Activated CD4-positive, alpha-beta T cell treated with anti-CD3 and anti-CD28 coated beads, Interleukin-2, amount 50 U/mL, for 1 hour (primary cell): ENCODE results near the gene LMLN.
"Not testable (repeated sequence)": the region's sequence is repeated elsewhere in the genome, so short reads cannot be mapped to it uniquely, and the experiment has no call there.

Experiments used
- DNase-seq: peaks from one replicate; pipeline ENCODE4 v3.0.0-alpha.2; 2020

The LMLN gene

DNA sequence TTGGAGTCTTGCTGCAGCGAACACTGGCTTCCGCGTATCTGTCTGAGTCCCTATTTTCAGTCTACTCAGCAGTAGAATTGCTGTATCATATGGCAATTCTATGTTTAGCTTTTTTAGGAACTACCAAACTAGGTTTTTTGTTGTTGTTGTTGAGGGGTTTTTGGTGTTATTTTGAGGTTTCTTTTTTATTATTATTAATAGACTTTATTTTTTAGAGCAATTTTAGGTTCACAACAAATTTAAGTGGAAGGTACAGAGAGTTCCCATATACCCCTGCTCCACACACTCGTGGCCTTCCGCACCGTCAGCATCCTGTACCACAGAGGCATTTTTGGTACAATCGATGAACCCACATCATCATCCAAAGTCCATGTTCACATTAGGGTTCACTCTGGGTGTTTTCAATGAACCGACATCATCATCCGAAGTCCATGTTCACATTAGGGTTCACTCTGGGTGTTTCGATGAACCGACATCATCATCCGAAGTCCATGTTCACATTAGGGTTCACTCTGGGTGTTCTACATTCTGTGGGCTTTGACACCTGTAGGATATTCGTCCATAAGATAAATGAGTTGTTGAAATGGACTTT lies 67.9 kb downstream of the LMLN start:
- no peak for DNase-seq

DNA sequence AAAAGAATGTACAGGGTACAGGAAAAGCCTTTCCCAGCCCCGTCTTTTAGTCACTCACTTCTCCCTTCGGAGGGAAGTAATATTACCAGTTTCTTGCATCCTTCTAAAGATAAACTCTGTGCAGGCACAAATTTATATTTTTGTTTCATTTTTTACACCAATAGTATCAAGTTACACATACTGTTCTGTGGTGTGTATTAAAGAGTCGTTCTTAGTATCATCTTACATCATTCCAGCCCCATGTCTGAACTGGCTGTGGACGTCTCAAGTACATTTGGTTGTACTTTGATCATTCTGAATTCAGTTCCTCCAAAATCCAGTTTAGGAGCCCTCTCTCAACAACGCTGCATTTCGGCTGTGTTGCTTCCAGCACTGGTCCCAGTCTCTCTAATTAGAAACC lies 68.7 kb downstream of the LMLN start:
- no peak for DNase-seq

DNA sequence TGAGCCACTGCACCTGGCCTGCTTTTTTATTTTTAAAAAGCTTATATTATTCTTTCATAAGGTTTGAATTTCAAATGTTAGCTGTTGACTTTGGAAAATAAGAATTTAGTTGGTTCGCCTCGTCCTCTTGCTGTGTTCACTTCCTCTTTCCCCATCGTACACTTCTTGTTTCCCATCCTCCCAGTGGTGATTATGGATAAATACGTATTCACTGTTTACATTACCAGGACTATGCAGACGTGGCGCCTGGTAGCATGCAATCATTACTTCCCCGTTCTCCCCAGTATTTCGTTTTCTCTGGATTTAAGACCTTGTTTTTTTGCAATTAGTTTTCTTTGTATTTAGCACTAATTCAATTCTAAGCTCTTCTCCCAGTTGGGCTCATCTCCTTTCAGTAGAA lies 70.1 kb downstream of the LMLN start:
- DNase-seq, result no peak

DNA sequence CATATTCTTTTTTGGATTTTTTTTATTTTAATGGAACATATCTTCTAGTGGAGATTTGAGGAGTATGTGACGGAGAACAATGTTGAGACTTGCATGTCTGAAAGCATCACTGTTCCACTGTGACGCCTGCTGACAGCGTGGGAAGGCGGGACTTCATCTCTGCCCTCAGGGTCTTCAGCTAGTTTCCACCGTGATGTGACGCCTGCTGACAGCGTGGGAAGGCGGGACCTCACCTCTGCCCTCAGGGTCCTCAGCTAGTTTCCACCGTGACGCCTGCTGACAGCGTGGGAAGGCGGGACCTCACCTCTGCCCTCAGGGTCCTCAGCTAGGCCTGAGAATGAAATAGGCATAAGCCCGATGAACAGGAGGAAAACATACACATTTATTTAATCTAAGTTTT lies 70.7 kb downstream of the LMLN start:
- DNase-seq, result no peak

DNA sequence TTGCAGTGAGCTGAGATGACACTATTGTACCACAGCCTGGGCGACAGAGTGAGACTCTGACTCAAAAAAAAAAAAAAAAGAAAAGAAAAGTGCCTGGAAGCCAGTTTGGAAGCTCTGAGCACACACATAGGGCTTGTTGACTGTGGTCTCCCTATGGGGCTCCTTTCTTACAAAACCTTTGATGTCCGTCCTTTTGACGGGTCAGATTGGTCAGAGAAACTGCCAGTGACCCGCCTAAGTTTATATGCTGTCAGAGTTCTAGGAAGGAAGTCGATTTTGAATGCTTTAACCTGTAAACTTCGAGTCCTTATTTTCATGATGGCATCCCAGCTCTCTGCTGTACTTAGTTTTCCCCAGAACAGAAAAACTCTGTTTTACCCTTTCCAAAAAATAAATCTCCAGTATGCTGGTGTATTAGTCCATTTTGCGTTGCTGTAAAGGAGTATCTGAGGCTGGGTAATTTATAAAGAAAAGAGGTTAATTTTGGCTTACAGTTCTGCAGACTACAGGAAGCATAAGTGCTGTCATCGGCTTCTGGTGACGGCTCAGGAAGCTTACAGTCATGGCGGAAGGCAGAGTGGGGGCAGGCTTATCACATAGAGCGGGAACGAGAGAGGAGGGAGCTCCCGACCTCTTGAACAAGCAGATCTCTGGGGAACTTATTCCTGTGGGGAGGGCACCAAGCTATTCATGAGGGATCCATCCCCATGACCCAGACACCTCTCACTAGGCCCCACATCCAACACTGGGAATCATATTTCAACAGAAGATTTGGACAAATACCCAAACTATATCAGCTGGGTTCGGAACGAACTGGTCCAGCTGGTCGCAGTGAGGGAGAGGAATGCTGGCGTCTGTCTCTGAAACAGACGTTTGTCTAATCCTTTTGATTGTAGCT lies 72.3 kb downstream of the LMLN start:
- DNase-seq, result no peak

DNA sequence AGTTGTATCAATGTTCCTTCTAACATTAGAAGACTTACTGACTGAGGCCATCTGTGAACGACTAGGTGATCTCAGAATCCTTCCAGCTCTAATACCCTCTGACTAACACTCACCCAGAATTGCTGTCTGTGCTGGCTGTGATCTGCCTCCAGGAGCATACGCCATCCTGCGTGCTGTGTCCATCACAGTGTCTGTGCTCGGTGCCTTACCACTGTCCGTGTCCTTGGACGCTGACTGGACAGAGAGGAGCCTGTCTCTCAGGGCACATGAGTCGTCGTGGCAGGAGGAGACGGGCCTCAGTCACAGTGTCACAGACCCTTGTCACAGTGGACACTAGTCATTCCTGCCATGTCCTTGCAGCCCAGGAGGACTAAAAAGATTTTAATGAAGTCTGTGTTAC lies 83.1 kb downstream of the LMLN start:
- DNase-seq, result no peak

DNA sequence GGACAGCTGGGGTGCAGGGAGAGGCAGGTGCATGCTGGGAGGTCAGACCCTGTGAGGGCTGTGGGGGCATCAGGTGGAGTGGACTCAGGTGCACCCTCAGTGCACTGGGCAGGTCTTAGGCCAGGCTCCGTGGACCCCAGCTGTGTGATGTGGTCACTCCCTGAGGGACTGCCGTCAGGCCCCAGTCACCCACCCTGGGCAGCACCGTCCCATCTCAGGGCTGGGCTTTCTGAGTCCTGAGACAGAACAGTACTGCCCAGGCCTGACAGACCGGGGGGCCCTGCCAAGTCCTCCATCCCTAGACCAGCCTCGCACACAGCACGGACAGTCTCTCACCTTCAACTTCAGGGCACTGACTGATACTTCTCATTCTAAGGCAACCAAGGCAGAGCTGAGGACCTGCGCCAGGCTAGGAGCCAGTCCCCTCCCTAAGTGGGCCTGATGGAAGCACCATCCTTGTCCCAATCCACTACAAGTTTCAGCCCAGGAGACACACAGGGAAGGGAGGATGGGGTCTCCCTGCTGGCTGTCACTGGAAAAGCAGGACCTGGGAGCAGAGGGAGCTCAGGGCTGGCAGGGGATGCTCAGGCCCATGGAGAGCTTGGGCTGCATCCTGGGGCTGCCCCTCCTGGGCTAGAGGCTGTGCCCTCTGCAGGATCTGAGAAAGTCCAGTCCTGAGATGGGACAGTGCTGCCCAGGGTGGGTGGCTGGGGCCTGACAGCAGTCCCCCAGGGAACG lies 86.3 kb downstream of the LMLN start:
- no peak for DNase-seq

DNA sequence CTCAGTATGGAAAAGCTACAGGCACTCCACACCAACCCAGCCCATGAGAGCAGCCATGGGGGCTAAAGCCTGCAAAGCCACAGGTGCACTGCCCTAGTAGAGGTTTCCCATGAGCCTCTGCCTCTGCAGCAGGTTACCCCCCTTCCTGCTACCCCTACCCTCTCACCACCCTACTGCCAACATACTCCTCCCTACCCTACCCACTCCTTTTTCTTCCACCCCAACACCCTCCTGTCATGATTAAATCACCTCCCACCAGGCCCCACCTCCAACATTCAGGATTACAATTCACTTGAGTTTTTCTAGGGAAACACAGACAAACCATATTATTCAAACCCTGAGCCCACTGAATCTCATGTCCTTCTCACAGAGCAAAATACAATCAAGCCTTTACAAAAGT lies 88.4 kb downstream of the LMLN start:
- DNase-seq, result no peak

DNA sequence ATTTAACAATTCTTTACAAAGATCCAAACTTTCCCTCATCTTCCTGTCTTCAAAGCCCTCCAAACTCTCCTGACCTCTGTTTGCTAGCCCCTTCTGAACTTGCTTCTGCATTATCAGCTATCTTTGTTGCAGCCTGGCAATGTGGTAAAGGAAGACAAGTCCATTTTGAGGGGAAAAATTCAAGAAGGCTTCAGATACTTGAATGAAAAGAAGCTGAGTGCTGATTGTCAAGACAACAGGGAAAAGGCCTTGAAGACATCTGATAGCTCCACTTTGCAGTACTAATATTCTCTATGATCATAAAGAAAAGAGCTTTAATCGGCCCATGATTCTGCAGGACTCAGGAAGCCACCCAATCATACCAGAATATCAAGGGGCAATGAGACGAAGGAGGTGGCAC lies 91.8 kb downstream of the LMLN start:
- no peak for DNase-seq

DNA sequence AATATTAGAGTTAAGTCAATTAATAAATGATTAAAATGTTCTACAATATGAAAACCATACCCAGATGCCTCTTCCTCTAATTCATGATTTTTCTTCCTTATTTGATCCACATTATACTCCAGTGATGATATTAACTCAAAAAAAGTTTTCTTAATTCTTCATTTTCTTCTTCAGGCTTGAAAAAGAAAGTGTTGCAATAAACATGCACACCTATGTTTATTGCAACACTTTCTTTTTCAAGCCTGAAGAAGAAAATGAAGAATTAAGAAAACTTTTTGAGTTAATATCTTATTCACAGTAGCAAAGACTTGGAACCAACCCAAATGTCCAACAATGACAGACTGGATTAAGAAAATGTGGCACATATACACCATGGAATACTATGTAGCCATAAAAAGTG lies 93.4 kb downstream of the LMLN start:
- not testable (repeated sequence) for DNase-seq

DNA sequence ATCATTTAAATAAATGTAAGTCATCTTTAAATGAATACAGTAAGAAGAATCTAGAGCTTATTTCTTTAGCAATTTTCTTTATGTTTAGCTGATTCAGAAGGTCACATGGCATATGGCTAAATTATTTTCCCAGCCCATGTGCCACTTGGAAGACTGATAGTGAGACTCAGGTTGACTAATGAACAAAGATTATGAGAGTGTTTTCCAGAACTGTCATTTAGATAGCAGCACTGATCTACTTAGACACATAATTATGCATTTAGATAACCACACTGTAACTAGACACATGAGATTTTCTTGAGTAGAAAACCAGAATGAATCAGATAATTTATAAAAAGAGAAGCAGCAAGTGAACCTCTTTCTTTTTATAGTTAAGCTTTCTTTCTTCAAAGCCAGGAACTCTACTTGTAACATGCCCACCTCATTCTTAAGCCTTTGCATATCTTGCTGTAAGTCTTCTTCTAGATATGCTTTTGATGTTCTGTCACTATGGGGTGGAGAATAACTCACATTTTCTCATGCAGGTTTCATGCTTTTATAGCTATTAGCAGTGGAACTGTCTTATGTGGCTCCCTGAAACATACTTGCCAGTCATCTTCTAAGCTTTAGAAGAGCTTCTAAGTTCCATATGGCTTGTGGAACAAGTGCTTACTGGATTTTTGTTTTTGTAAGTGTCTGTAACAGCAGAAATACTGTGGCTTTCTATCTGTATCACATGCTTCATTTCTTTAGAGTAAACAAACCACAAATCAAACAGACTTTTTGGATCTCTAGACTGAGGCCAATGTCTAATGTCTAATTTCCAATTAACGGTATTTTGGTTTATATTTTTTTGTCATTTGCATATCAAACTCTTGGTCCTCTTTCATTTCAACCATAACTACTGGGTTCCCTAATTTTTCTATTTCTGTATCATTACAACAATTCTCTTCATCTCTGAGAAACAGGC lies 101.4 kb downstream of the LMLN start:
- no peak for DNase-seq

DNA sequence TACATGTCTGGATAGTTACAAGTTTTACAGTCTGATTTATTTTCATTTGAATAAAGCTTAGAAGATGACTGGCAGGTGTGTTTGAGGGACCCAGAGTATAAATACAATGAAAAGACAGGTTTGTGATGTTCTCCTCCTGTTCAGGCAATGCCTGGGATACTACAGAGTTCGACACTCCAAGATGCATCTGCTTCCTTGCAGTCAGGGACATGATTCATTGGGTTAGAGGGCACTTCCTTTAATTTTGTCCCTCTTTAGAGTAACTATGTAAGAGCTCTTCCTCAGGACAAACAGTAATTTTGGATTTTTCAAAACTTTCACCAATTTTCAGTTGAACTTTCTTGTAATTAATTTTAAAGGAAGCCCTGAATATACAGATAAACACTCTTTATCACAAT lies 102.0 kb downstream of the LMLN start:
- DNase-seq, result no peak

DNA sequence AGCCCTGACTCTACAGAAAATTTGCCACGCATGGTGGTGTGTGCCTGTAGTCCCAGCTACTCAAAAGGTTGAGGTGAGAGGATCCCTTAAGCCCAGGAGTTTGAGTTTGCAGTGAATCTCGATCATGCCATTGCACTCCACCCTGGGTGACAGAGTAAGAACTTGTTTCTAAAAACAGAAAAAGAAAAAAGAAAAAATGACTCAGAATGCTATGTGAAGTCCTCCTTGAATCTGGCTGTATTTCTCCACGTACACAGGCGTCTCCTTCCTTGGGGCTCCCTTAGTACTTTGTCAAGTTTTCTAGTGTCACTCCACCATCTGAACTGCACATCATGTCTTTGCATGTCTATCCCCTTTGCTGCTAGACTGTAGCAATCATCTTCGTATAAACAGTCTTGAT lies 104.4 kb downstream of the LMLN start:
- DNase-seq, result no peak

DNA sequence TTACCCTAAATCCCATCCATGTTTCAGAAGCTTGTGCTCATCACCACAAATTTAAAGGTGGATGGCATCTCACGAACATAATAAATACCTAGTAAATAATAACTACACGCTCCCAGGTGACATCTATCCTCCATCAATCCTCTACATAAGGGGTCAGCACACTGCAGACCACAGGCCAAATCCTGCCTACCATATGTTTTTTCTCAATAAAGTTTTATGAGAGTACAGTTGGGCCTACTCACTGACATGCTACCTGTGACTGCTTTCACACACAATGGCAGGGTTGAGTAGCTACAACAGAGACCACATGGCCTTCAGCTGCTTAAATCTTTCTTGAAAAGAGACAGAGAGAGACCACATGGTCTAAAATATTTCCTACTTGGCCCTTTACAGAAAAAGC lies 105.9 kb downstream of the LMLN start:
- no peak for DNase-seq

DNA sequence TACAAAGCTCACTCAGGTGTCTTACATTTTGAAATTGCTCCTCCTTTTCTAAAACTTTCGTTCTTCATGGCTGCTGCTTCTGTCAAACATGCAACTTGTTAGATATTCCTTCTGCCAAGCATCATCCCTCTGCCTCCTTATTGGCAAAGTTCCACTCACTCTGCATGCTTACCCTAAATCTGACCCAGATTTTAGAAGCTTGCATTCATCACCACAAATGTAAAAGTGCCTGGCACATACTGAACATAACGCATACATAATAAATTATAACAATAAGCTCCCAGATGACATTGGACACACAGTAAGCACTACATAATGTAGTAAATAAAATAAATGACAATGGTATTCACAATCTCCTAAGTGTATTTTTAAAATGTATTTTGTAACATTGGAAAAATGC lies 107.4 kb downstream of the LMLN start:
- DNase-seq, result no peak

DNA sequence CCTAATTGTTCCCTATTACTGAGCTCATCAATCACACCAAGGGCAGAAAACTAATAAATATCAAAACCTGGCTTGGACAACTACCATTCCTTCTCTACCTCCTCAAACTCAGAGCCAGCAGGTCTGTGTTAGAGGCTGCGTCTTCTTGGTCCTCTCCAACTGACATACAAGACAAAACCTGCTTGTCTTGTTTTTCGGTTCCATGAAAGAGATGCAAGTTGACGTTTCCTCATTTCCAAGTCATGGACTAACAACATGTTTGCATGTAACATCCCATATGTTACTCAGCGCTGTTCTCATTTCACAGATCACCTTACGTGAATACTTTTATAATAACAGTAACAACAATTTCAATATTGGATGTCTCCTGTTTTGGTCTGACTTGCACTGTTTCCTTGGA lies 110.9 kb downstream of the LMLN start:
- DNase-seq, result no peak

DNA sequence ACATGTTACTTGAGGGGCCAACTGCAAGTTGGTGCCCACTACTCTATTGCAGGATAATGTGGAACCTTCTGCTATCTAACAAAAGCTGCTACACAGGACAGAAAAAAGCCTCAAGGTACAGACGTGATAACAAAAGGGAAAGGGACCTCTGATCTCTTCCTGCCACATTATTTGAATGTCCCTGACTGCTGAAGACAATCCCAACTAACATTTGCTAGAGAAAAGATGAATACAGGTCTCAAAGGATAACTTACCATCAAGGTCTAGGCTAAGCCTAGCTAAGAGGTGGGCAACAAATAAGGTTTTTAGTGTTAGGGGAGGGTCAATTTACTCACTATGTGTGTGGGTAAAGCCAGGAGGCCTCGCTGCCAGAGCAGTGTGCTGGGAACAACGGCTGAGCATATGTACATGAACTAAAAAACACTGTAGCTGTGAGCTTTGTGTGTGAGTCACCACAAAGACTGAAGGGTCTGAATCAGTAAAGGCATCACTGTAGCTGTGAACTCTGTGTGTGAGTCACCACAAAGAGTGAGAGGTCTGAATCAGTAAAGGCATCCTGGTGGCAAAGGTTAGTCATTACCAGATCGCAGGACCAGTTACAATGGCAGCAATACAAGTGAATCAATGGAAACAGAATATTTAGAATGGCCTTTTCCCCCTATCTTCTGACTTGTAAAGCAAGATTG lies 111.7 kb downstream of the LMLN start:
- no peak for DNase-seq

DNA sequence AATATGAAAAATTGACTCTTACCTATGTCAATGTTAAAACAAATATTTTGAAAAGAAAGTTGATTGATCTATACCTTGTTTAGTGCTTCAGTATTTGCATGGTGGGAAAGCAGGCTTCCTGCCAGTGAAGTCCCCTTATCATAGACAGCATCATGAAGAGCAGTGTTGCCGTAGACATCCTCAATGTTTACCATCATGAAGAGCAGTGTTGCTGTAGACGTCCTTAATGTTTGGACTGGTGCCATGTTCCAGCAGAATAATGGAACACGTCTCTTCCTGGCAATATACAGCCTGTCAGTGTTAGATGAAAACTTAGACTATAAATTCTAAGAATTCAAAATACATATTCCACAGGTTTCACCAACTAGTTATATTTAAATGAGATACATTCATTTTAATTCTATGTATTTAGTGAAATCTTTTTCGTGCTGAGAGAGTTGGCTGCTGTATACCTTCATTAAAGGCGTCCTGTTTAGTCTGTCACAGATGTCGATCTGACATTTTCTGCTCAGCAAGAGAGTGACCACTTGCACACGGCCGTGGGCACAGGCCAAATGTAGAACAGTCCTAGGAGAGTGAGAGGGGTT lies 116.8 kb downstream of the LMLN start:
- no peak for DNase-seq

DNA sequence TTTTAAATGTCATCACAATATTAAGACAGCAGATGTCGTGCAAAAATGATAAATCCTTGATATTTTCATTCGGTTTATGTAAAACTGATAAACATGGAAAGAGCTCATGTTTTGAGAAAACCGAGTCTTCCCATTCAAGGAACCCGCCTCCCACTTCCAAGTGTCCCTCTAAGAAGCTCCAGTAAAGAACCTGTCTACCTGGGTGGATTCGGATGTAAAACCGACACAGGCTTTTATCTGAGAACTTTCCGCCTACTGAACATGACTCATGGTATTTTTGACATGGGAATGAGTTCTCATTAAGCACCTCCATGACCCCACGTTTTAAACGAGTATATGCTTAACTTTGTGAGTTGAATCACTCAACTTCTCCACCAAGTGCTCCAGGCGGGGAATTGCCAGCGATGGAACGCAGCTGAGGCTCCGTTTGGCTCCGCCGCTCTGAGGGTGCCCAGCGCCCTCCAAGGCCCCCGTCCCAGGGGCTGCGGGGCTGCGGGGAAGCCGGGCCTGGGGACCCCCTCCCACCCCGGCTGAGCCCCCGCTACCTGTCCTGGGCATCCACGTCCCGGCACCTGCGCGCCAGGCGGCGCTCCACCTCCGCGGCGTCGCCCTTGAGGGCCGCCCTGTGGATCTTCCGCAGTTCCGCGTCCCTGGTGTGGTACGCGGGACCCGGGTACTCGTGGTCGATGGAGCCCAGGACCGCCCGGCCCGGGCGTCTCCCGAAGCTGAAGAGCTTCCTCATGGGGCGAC lies 119.9 kb downstream of the LMLN start:
- peak; percentile 14 for DNase-seq

DNA sequence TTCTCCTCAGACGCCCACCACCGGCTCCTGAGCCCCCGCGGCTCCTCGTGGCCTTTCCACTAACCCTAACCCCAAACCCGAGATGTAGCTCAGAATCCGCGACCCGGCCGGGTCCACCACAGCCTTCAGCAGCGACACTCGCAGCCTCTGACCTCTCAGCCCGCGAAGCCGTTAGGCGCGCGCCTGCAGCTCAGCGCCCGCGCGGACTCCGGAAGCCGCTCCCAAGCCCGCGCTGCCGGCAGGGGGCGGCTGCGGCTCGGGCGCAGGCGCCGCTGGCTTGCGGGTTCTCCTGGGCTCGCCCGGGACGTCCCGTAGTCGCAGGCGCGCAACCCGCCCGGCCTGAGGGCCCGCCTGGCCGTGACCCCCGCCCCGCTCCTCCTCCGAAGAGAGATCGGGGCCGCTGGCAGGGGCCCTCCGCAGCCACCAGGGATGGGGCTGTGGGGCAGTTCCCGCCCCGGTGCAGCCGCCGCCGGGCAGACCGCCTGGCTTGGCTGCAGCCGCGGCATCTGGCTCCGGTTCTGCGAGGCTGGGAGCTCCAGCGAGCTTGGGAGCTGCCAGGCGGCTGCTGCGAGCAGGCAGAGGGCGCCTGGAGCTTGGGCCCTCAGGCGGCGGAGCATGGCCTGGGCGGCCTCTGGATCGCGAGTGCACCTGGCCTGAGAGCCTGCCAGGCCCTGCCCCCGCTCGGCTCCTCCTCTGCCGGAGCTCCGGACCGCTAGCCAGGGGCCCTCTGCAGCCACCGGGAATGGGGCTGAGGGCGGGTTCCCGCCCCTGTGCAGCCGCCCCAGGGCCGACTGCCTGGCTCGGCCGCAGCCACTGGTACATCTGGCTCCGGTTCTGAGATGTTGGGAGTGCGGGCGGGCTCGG lies 120.7 kb downstream of the LMLN start:
- peak; percentile 70 for DNase-seq
